Measurements from ENCODE around the gene PCDHB7. TPM values are rescaled to one million over a fixed set of nuclear protein-coding genes. Genes with fewer than 3 reads are reported as not detected.
"Not testable (repeated sequence)": the region's sequence is repeated elsewhere in the genome, so short reads cannot be mapped to it uniquely, and the experiment has no call there.

PCDHB7 gene
- total RNA-seq, 1 donor, result under 0.01 TPM

DNA sequence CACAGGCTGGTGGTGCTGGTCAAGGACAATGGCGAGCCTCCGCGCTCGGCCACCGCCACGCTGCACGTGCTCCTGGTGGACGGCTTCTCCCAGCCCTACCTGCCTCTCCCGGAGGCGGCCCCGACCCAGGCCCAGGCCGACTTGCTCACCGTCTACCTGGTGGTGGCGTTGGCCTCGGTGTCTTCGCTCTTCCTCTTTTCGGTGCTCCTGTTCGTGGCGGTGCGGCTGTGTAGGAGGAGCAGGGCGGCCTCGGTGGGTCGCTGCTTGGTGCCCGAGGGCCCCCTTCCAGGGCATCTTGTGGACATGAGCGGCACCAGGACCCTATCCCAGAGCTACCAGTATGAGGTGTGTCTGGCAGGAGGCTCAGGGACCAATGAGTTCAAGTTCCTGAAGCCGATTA is 43.6 kb downstream of the PCDHB7 start:
- not testable (repeated sequence) for DNase-seq (ENCODE audit: low read depth in 2 of 3, low spot score in 2 of 3)

DNA sequence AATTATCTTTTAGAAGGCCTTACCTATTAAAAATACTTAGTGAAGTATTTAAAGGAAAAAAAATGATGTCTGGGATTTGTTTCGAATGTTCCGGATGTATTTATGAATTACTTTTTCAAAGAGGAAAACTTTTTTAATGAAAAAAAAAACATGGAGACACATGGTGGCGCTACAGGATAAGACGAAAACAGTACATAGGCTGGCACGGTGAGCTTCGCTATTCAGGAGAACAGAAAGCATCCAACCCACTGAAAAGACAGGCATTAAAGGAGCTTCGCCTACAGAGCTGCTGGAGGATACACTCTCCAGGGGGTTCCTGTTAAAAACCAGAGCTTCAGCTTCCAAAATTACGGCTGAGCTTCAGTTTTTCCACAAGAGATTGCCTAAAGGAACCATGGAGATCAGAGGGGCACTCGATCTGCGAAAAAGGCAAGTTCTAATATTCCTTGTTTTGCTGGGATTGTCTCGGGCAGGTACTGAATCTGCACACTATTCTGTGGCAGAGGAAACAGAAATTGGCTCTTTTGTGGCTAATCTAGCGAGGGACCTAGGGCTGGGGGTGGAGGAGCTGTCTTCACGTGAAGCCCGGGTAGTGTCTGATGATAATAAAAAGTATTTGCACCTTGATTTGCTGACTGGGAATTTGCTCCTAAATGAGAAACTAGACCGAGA is 50.8 kb downstream of the PCDHB7 start, which contains the start of gene PCDHB14:
PCDHB14 (plus strand) TSS at position 232 of the 672 bp plus-strand sequence; CDS start at position 395, 163 bp downstream.
- DNase-seq (ENCODE audit: low read depth in 2 of 3, low spot score in 2 of 3), result peak in 1 of 3 donors; percentile 45

DNA sequence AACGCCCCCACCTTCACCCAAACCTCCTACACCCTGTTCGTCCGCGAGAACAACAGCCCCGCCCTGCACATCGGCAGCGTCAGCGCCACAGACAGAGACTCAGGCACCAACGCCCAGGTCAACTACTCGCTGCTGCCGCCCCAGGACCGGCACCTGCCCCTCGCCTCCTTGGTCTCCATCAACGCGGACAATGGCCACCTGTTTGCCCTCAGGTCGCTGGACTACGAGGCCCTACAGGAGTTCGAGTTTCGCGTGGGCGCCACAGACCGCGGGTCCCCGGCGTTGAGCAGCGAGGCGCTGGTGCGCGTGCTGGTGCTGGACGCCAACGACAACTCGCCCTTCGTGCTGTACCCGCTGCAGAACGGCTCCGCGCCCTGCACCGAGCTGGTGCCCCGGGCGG is 52.4 kb downstream of the PCDHB7 start:
- DNase-seq (ENCODE audit: low read depth in 2 of 3, low spot score in 2 of 3), result not testable (repeated sequence)

DNA sequence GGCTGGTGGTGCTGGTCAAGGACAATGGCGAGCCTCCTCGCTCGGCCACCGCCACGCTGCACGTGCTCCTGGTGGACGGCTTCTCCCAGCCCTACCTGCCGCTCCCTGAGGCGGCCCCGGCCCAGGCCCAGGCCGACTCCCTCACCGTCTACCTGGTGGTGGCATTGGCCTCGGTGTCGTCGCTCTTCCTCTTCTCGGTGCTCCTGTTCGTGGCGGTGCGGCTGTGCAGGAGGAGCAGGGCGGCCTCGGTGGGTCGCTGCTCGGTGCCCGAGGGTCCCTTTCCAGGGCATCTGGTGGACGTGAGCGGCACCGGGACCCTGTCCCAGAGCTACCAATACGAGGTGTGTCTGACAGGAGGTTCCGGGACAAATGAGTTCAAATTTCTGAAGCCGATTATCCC is 53.0 kb downstream of the PCDHB7 start:
- DNase-seq (ENCODE audit: low read depth in 2 of 3, low spot score in 2 of 3), result not testable (repeated sequence)

Other genes starting within 250 kb of the PCDHB7 start
- gene PCDHAC1, start 246.3 kb upstream of the PCDHB7 start, total RNA-seq, result under 0.01 TPM
- under 0.01 TPM for gene PCDHAC2, start 206.2 kb upstream of the PCDHB7 start, total RNA-seq
- under 0.01 TPM for gene PCDHB1, start 121.3 kb upstream of the PCDHB7 start, total RNA-seq
- gene PCDHB2, start 78.0 kb upstream of the PCDHB7 start, total RNA-seq, result 0.27 TPM
- gene PCDHB3, start 72.2 kb upstream of the PCDHB7 start, total RNA-seq, result under 0.01 TPM
- gene PCDHB4, start 50.8 kb upstream of the PCDHB7 start, total RNA-seq, result under 0.01 TPM
- gene PCDHB5, start 37.4 kb upstream of the PCDHB7 start, total RNA-seq, result under 0.01 TPM
- gene PCDHB6, start 22.6 kb upstream of the PCDHB7 start, total RNA-seq, result not detected
- gene PCDHB8, start 5.1 kb downstream of the PCDHB7 start, total RNA-seq, result not detected
- gene PCDHB16, start 9.7 kb downstream of the PCDHB7 start, total RNA-seq, result not detected
- gene PCDHB9, start 14.5 kb downstream of the PCDHB7 start, total RNA-seq, result not detected
- under 0.01 TPM for gene PCDHB10, start 19.7 kb downstream of the PCDHB7 start, total RNA-seq
- gene PCDHB11, start 27.0 kb downstream of the PCDHB7 start, total RNA-seq, result 0.27 TPM
- gene PCDHB12, start 36.1 kb downstream of the PCDHB7 start, total RNA-seq, result not detected
- under 0.01 TPM for gene PCDHB13, start 41.3 kb downstream of the PCDHB7 start, total RNA-seq
- under 0.01 TPM for gene PCDHB14, start 50.7 kb downstream of the PCDHB7 start, total RNA-seq
- under 0.01 TPM for gene PCDHB15, start 72.8 kb downstream of the PCDHB7 start, total RNA-seq
- gene SLC25A2, start 131.4 kb downstream of the PCDHB7 start, total RNA-seq, result 0.54 TPM
- 45.0 TPM for gene TAF7, start 148.1 kb downstream of the PCDHB7 start, total RNA-seq
- under 0.01 TPM for gene PCDHGA1, start 157.9 kb downstream of the PCDHB7 start, total RNA-seq
- gene PCDHGA2, start 166.1 kb downstream of the PCDHB7 start, total RNA-seq, result 0.27 TPM
- gene PCDHGA3, start 171.2 kb downstream of the PCDHB7 start, total RNA-seq, result 0.54 TPM
- 0.27 TPM for gene PCDHGB1, start 177.5 kb downstream of the PCDHB7 start, total RNA-seq
- 0.81 TPM for gene PCDHGA4, start 182.4 kb downstream of the PCDHB7 start, total RNA-seq
- gene PCDHGB2, start 187.3 kb downstream of the PCDHB7 start, total RNA-seq, result 2.4 TPM
- 1.1 TPM for gene PCDHGA5, start 191.5 kb downstream of the PCDHB7 start, total RNA-seq
- 3.5 TPM for gene PCDHGB3, start 197.6 kb downstream of the PCDHB7 start, total RNA-seq
- 1.9 TPM for gene PCDHGA6, start 201.2 kb downstream of the PCDHB7 start, total RNA-seq
- gene PCDHGA7, start 210.1 kb downstream of the PCDHB7 start, total RNA-seq, result 0.81 TPM
- 1.6 TPM for gene PCDHGB4, start 215.1 kb downstream of the PCDHB7 start, total RNA-seq
- 0.54 TPM for gene PCDHGA8, start 220.0 kb downstream of the PCDHB7 start, total RNA-seq
- gene PCDHGB5, start 225.3 kb downstream of the PCDHB7 start, total RNA-seq, result 2.4 TPM
- 1.1 TPM for gene PCDHGA9, start 230.1 kb downstream of the PCDHB7 start, total RNA-seq
- gene PCDHGB6, start 235.4 kb downstream of the PCDHB7 start, total RNA-seq, result 0.81 TPM
- 1.1 TPM for gene PCDHGA10, start 240.3 kb downstream of the PCDHB7 start, total RNA-seq
- 2.2 TPM for gene PCDHGB7, start 245.0 kb downstream of the PCDHB7 start, total RNA-seq
- 1.3 TPM for gene PCDHGA11, start 248.4 kb downstream of the PCDHB7 start, total RNA-seq

Data from hematopoietic multipotent progenitor cell (in vitro differentiated cells).